CD4-positive, alpha-beta T cell treated with Interleukin-4 for 4 hours (primary cell): ENCODE results near the gene SLC29A3.
A peak's percentile ranks its signal among the peaks of the same experiment; 100 is the strongest.
"Not testable (repeated sequence)": the region's sequence is repeated elsewhere in the genome, so short reads cannot be mapped to it uniquely, and the experiment has no call there.

Experiments used
- DNase-seq: peaks from one replicate; pipeline ENCODE4 v3.0.0-alpha.2; 2020

SLC29A3 gene

DNA sequence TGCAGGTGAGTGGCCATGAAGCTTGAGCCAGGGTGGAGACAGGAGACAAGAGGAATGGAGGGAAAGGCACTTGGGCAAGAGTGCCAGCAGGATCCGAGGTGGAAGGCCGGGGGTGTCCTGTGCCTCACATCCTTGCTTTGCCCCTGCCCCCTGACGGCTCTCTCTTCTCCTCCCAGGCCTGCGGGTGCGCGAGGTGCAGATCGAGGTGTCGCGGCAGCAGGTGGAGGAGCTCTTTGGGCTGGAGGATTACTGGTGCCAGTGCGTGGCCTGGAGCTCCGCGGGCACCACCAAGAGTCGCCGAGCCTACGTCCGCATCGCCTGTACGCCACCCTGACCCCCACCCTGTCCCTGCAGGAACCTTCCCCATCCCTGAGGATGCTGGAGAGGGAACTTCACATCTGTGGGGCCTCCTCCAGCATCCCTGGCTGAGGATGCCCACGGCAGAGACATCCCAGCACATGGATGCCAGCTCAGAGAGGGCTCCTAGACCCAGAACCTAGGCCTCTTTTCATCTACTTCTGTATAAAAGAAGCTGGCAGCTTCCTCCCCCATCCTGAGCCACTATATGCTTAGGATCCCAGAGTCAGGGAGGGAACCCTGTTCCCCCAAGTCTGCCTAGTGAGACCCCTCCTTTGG is 34.4 kb upstream of the SLC29A3 start:
- no peak for DNase-seq

DNA sequence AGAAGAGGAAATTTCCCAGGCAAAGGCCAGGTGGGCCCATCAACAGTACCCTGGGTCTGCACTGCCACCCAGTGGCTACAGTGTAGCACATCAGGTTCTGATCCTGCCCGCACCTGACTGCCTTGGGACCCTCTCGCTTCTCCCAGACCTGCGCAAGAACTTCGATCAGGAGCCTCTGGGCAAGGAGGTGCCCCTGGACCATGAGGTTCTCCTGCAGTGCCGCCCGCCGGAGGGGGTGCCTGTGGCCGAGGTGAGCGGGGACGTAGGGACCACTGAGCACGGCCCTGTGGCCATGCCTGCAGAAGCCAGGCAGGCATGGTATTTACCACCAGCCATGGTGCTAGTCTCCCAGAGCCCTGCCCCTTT is 33.9 kb upstream of the SLC29A3 start:
- DNase-seq = peak; percentile 14

DNA sequence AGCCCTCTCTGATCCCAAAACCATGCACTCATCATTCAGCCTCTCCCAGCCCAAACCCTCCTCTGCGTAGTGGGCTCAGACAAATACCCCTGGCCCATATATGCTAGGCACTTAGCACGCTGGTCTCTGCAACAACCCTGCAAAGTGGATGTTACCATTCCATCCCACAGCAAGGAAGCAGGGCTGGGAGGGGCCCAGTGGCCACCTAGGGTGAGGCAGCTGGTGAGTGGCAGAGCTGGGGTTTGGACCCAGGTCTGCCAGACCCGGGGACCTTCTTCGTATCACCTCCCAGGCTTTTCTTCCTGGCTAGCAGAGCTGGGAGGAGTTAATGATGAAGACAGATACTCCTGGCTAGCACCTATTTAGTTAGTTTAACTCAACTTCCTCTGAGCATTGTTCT is 33.1 kb upstream of the SLC29A3 start:
- no peak for DNase-seq

DNA sequence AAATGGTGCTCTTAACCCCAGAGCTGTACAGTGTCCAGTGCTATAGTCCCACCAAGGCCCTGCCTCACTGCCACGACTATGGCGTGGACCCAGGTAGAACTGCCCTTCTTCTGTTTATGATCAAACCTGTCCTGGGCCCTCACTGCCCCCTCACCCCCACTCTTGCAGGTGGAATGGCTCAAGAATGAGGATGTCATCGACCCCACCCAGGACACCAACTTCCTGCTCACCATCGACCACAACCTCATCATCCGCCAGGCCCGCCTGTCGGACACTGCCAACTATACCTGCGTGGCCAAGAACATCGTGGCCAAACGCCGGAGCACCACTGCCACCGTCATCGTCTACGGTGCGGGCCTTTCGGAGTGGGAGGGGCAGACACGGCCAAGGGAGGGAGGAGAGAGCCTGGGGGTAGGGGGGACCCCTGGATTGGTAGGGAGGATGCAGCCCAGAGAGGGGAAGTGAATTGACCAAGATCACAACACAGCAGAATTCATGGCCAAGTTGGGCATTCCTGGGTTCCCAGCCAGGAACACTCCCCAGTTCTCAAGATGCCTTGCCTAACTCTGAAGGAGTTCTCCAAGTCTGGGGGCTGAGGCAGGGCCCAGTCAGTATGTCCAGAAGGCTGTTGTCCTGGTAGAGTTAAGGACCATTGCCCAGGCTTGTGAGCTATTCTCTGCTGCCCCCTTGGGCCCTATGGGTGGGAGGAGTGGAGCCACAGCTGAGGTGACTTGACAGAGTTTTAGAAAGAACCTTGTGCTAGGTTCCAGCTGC is 32.4 kb upstream of the SLC29A3 start:
- no peak for DNase-seq

DNA sequence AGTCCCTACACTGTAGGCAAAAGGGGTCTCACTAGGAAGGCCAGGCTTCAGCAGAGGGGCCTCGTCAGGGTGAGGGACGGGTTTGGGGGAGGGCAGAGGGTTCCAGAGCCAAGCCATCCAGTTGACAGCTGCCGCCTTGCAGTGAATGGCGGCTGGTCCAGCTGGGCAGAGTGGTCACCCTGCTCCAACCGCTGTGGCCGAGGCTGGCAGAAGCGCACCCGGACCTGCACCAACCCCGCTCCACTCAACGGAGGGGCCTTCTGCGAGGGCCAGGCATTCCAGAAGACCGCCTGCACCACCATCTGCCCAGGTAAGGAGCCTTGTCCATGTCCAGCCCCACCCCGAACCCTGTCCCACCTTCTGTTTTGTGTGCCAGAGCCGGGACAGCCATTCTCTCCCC is 31.6 kb upstream of the SLC29A3 start:
- no peak for DNase-seq

DNA sequence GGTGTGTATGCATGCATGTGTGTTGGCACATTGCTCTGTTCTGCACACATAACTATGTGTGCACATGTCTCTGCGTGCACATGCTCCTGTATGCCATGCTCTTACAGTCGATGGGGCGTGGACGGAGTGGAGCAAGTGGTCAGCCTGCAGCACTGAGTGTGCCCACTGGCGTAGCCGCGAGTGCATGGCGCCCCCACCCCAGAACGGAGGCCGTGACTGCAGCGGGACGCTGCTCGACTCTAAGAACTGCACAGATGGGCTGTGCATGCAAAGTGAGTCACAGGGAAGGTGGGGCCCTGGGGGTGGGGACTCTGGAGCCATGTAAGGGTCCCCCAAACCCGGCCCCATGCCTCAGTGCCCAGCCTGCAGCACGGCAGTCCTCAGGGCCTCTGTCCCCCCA is 30.6 kb upstream of the SLC29A3 start:
- no peak for DNase-seq

DNA sequence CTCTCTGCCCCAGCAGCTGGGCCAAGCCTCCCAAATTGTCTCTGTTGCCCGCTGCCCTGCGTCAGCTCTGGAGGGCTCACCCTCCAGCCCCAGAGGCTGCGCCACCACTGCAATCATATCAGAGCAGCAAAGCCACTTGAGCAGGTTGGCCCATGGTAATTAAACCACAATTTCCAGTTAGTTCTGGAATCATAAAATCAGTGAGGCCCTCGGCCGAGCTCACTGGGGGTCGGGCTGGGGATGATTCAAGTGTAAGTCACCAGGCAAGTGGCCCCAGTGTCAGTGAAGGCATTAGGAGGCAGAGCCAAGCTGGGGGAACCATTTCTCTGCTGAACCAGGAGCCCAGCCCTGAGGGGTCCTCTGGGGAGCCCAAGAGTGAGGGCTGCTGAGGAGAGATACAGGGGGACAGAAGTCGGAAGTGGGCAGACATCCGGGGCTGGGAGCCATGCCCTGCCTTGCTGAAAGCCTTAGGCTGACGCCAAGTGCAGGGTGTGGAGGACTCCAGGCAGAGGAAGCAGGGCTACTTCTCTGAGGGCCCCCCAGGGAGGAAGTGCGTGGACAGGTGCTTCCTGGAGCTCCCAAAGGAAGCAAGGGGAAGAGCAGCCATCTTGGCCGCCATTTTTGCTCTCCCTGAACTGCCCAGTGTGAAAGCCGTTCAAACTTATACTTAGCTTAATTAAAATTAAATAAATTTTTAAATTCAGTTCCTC is 29.5 kb upstream of the SLC29A3 start:
- no peak for DNase-seq

DNA sequence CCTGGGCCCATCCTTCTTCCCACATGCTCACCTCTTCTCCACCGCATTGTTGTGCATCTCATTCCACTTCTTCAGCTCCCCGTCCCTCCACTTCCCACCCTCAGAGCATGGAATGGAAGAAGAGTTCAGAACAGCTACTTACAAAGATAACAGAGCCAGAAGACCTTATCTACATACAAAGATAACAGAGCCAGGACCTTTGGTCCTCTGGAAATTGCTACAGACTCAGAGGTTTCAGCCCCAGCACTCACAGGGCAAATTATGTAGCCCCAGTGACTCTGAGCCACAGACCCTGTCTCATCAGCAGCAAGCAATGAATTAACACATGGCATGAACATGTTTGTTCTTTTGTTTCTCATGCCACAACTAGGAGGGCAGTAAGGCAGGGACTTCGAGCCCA is 28.7 kb upstream of the SLC29A3 start:
- DNase-seq = no peak

DNA sequence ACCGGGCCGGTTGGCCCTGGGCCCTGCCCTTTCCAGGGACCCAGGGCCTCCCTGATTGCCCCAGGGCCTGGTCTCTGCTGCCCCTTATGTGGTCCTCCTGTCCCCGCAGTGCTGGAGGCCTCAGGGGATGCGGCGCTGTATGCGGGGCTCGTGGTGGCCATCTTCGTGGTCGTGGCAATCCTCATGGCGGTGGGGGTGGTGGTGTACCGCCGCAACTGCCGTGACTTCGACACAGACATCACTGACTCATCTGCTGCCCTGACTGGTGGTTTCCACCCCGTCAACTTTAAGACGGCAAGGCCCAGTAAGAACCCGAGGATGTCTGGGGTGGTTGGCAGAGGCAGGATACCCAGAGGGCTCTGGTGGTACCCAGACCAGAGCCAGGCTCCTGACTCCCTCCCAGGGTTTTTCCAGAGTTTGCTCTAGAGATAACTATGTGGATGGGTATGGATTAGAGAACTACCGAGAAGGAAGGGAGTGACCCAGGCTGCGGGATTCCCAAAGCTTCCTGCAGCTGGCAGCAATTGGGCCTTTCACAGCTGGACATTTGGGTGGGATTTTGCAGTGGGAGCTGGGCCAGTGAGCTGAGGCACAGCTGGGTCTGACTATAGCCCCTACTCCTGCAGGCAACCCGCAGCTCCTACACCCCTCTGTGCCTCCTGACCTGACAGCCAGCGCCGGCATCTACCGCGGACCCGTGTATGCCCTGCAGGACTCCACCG is 28.1 kb upstream of the SLC29A3 start:
- no peak for DNase-seq

DNA sequence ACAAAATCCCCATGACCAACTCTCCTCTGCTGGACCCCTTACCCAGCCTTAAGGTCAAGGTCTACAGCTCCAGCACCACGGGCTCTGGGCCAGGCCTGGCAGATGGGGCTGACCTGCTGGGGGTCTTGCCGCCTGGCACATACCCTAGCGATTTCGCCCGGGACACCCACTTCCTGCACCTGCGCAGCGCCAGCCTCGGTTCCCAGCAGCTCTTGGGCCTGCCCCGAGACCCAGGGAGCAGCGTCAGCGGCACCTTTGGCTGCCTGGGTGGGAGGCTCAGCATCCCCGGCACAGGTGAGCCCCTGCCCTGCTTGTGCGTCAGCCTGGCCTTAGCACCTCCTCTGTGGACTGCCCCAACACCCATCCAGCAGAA is 27.5 kb upstream of the SLC29A3 start:
- DNase-seq = no peak

DNA sequence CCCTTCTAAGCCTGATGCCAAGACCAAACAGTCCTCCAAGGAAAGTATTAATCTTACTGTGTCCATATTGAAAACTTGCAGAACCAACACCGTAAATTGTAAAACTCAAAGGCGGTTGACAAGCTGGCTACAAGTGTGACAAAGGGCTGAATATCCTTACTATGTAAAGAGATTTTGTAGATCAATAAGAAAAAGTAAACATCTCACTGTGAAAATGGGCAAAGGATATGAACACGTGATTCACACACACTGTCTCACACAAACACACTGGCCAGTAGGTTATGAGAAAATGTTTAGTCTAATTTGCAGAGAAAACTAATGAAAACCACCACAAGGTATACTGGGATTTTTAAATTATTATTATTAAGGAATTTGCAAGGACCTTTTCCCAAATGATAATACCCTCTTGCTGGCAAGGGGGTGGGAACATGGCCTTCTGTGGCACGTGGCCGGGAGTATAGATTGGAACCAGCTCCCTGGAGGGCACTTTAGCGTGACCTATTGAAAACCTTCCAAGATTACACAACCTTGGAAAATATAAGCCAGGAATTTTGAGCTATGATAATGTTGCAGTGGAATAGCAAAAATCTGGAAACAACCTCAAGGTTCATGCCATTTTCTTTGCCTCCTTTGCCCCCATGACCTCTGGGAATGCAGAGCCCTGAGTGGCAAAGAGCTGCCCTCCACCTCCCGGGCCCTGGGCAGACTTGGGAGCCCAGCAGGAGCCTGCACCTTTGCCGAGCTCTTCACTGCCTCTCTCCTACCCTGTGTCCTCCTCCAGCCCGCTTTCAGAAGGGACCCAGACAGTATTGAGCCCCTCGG is 26.2 kb upstream of the SLC29A3 start:
- no peak for DNase-seq

DNA sequence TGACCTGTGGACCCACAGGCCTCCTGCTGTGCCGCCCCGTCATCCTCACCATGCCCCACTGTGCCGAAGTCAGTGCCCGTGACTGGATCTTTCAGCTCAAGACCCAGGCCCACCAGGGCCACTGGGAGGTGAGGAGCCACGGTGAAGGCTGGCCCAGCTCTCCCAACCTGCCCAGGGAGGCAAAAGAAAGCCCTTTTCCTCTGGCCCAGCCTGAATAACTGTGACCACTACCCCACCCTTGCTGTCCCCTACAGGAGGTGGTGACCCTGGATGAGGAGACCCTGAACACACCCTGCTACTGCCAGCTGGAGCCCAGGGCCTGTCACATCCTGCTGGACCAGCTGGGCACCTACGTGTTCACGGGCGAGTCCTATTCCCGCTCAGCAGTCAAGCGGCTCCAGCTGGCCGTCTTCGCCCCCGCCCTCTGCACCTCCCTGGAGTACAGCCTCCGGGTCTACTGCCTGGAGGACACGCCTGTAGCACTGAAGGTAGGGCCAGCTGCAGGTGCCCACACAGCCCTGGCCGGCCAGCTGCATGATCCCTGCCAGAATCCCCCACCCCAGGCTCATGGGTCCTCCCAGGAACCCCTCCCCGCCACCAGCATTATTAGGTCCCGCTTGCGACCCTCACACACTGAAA is 25.5 kb upstream of the SLC29A3 start:
- no peak for DNase-seq

DNA sequence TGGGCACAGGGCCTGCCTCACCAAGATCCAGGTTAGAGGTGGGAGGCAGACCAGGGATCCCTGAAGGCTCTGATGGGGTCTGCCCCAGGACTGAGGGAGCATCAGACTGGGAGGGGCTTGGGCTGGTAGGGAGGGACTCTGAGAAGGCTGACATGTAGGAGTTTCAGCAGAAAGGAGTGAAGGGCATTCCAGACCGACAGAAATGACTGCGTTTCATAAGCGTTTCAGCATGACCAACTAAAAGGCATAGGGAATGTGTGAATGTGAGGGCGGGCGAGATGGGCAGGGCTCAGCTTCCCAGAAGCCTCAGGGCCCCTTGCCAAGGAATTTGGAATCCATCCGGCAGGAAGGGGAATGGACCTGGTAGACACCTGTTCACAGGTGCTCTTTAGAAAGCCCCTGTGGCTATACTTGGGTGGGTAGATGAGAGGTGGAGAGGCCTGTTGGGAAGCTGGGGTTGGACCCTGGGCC is 24.9 kb upstream of the SLC29A3 start:
- DNase-seq = no peak

DNA sequence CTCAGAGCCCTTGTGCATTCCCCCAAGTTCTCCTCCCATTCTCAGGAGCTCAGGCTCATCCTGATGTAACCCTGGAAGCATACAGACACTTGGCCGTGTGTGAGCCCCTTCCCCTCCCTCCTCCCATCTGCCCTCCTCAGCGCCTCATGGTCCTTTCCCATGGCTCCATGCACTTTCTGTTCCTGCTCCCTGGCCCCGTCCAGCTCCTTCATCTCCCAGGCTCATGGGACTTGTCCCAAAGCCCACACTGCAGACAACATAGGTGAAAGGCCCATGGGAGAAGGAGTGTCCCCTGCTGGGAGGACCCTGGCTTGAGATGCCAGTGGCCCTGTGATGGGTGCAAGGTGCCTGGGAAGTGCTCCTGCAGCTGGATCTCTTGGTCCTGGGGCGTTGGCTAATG is 24.2 kb upstream of the SLC29A3 start:
- no peak for DNase-seq

DNA sequence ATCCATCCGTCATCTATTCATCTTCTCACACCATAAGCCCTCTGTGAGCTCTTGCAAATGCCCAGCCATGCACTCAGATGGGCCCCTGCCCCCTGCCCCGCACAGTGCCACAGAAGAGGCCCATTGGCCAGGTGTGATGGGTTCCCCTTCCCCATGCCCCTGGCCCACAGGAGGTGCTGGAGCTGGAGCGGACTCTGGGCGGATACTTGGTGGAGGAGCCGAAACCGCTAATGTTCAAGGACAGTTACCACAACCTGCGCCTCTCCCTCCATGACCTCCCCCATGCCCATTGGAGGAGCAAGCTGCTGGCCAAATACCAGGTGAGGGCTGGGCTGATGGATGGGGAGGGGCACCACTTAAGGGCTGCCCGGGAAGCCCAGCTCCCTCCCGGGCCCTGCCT is 23.4 kb upstream of the SLC29A3 start:
- no peak for DNase-seq

DNA sequence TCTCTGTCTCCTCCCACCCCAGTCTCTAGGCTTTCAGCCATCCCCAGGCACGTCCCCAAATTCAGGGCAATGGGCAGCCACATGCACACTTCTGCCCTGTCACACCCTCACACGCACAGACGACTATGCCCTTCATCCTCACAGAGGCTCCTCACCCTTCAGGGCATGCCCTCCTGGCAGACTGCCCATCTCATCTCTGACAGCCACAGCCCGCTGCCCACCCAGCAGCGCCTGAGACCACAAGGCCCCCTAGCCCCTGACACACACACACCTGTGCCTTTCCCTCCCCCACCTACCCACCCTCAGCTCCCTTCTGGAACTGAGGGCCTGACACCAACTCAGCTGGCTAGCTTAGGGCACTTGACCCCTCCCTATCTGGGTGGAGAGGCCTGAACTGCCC is 23.0 kb upstream of the SLC29A3 start:
- DNase-seq = no peak

DNA sequence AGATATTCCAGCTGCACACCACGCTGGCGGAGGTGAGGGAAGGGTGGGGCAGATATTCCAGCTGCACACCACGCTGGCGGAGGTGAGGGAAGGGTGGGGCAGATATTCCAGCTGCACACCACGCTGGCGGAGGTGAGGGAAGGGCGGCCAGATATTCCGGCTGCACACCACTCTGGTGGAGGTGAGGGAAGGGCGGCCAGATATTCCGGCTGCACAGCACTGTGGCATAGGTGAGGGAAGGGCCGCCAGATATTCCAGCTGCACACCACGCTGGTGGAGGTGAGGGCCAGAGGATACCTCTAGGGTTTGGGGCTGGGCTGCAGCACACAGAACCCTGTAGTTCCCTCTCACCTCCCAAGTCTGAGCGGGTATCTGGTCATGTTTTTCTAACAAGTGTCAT is 22.2 kb upstream of the SLC29A3 start:
- DNase-seq = not testable (repeated sequence)

DNA sequence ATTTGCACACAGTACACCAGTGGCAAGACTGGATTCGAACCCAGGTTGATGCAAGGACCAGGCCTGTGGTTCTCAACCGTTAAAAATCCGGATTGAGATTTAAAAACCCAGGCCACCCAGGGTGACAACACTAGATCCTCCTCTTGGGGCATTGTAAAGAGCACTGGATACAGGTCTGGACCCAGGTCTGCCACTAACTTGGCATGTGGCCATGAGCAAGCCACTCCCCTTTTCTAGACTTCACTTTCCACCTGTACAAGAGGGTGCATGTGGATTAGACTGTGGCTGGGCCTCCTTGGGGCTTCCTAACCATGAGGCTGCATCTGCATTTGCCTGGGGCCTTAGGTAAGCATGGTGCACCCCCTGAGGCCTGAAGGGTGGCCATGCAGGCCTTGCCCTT is 21.7 kb upstream of the SLC29A3 start:
- DNase-seq = no peak

DNA sequence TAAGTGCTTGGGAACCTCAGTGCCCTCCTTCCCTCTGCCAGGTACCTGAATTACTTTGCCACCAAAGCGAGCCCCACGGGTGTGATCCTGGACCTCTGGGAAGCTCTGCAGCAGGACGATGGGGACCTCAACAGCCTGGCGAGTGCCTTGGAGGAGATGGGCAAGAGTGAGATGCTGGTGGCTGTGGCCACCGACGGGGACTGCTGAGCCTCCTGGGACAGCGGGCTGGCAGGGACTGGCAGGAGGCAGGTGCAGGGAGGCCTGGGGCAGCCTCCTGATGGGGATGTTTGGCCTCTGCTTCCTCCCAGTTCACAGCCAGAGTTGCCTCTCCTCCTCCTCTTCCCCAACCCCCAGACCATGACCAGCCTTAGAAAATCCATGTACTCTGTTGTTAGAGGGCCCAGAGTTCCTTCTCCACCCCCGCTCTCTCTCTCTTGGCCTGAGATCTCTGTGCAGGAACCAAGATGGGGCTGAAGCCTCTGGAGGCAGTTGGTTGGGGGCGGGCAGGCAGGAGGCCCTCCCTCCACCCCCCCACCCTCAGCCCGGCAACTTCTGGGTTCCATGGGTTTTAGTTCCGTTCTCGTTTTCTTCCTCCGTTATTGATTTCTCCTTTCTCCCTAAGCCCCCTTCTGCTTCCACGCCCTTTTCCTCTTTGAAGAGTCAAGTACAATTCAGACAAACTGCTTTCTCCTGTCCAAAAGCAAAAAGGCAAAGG is 19.8 kb upstream of the SLC29A3 start:
- DNase-seq = no peak

DNA sequence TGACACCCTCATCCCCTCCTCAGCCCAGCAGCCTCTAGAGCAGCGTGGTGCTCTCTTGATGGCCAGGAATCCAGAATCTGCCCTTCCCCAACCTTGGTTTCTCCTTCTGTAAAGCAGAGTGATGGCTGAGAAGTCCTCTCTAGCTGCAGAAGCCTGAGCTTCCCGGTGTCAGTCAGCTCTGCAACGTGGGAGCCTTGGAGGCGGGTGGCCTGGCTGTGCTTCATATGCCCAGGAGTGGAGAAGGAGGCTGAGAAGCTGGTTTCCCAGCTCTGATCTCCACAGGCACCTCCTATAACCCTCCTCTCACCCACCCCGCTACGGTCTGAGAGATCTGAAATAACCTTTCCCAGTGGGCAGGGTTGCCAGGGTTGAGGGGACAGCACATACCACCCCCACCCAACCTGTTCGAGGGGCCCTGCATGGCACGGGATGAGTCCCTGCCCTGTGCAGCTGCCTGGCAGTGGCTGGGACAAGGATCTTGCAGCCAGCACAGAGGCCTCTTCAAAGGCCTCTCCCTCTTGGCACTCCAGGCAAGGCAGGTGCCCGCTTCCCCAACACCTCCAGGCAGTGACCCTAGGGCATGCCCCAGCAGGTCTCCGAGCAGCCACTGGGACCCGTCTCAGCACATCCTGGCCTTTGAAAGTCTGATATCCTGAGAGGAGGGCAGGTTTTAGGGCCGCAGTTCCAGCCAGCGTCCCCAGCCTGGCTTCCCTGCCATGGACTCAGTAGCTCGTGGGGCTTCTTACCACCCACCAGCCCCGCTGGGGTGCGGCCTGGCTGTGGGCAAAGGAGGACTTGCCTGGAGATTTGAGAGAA is 18.3 kb upstream of the SLC29A3 start:
- DNase-seq = no peak
